ENCODE measurements around the gene PKD2.
"Not testable (repeated sequence)": the region's sequence is repeated elsewhere in the genome, so short reads cannot be mapped to it uniquely, and the experiment has no call there.

PKD2 gene

DNA sequence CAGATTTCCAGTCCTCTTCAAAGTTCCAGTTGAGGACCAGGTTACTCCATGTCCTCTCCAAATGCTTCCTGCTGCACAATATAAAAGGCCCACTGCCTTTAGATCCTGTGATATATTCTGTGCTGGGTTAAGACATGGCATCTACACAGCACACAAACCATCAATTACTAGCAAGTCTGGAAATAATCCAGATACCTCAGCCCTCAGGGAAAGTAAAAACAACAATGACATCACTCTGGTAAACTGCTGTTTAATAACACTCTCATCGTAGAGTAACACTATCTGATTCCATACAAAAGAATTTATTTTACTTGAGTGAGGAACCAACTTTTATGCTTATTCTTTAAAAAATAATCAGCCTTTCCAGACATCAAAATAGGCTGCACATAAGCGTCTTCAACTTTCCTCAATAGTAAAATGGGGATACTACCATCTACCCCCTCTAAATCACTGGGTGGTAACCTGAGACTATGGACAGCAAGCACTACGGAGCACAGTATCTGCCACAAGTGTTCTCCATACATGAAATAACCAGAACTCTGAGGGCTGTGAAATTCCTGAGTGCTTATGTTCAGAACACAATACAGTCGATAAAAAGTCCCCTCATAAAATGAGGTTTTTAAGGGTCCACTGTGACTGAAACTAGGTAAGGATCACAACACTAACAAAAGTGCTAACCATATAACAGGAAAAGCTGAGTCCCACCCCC is 97.6 kb downstream of the PKD2 start:
- DNase-seq (ENCODE audit: low read depth), result no peak
- TF ChIP-seq, protein P1, sequence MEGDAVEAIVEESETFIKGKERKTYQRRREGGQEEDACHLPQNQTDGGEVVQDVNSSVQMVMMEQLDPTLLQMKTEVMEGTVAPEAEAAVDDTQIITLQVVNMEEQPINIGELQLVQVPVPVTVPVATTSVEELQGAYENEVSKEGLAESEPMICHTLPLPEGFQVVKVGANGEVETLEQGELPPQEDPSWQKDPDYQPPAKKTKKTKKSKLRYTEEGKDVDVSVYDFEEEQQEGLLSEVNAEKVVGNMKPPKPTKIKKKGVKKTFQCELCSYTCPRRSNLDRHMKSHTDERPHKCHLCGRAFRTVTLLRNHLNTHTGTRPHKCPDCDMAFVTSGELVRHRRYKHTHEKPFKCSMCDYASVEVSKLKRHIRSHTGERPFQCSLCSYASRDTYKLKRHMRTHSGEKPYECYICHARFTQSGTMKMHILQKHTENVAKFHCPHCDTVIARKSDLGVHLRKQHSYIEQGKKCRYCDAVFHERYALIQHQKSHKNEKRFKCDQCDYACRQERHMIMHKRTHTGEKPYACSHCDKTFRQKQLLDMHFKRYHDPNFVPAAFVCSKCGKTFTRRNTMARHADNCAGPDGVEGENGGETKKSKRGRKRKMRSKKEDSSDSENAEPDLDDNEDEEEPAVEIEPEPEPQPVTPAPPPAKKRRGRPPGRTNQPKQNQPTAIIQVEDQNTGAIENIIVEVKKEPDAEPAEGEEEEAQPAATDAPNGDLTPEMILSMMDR (IDR thresholded peaks at IDR 0.05; ENCODE audit: insufficient read depth, low read depth, low read length, missing control alignments), result no peak
- no peak overlapping the region for H3K4me3 ChIP-seq (ENCODE audit: low read depth, low read length)

DNA sequence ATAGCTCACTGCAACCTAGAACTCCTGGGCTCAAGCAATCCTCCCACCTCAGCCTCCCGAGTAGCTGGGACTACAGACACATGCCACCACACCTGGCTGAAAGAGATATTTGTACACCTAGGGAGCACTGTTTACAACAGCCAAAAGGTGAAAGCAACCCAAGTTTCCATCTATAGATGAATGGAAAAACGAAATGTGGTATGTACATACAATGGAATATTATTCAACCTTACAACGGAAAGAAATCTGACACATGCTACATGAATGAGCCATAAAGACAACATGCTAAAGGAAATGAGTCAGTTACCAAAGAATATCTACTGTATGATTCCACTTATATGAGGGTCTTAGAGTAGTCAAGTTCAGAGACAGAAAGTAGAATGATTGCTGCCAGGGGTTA is 98.8 kb downstream of the PKD2 start:
- no peak for DNase-seq (ENCODE audit: low read depth)
- TF ChIP-seq, protein P1 (IDR thresholded peaks at IDR 0.05; ENCODE audit: insufficient read depth, low read depth, low read length, missing control alignments), result no peak
- H3K4me3 ChIP-seq (ENCODE audit: low read depth, low read length), result no peak overlapping the region

DNA sequence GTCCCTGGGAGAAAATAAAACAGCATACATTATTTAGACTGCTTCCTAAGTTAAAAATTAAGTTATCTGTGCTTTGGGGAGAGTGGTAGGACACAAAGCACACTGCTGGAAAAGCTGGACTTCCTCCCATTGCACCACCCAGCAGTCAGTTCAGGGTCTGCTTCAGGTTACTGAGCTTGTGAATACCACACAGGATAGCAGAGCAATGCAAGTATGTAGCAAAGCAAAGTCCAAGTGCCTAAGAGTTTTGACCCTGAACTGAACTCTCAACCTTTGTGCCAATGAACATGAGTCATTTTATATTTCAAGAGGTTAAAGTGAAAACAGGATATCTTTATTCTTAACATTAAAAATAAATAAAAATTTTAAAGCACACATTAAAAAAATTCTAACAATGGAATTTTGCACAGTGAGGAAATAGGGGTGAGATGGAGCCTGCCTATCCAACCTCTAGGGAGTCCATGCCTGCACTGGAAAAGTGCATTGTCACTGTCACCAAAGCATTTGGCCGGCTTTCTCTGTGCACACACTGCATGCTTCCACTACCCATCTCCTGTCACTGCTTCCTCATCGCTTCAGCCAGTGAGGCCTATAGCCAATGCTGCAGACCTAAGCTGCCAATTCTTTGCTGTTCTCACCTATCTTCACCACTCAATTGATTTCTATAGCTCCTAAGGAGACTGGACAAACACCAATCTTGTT is 100.1 kb downstream of the PKD2 start:
- TF ChIP-seq, protein P1 (IDR thresholded peaks at IDR 0.05; ENCODE audit: insufficient read depth, low read depth, low read length, missing control alignments), result no peak
- H3K4me3 ChIP-seq (ENCODE audit: low read depth, low read length), result no peak overlapping the region
- no peak for DNase-seq (ENCODE audit: low read depth)

DNA sequence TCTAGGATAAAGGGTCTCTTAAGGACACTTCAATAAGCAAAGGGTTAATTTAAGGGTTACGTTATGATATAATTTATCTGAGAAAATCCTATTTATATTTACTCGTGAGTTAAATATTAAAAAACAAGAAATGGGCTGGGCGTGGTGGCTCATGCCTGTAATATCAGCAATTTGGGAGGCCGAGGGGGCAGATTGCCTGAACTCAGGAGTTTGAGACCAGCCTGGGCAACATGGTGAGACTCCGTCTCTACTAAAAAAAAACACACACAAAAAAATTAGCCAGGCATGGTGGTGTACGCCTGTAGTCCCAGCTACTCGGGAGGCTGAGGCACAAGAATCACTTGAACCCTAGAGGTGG is 100.7 kb downstream of the PKD2 start:
- DNase-seq (ENCODE audit: low read depth); H3K4me3 ChIP-seq (ENCODE audit: low read depth, low read length): not testable (repeated sequence)

DNA sequence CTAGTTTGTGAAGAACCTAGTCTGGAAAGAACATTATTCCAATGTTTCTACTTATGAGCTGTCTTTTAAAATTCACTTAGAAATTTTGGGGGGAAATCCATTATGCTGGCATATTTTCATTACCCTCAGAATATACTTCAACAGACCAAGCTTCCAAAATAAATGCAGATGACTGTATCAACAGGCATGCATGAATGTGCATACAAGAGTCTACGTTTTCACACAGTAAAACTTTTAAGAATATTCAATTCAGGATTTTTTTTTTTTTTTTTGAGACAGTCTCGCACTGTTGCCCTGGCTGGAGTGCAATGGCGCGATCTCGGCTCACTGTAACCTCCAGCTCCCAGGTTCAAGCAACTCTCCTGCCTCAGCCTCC is 101.3 kb downstream of the PKD2 start:
- TF ChIP-seq, protein P1 (IDR thresholded peaks at IDR 0.05; ENCODE audit: insufficient read depth, low read depth, low read length, missing control alignments), result no peak
- DNase-seq (ENCODE audit: low read depth), result no peak
- H3K4me3 ChIP-seq (ENCODE audit: low read depth, low read length), result no peak overlapping the region

DNA sequence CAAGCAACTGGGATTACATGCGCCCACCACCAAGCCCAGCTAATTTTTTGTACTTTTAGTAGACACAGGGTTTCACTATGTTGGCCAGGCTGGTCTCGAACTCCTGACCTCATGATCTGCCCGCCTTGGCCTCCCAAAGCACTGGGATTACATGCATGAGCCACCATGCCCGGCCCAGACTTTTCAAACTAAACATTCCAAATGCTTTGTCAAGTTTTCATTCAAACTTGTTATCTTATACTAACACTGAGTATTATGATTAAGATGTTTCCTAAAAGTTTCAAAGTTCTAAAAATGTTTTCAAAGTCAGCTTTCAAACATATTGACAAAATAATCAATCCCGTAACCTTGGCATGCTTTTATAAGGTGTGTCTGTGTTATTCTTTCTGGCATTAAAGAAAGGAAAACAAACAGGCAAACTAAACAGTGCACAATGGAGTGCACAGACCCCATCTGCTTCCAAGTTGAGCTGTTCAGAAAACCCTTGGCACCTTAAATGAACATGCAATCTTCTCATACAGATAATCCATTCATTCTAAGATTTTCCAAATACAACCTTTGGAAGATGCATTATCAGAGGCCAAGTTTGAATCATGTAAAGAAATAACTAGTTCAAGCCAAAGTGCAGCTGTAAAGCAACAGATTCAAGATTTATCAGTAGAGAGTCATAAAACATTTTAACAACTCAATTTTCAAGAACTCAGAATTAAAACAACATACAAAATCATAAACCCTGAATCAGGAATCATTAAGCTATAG is 101.9 kb downstream of the PKD2 start:
- DNase-seq (ENCODE audit: low read depth), result no peak
- TF ChIP-seq, protein P1 (IDR thresholded peaks at IDR 0.05; ENCODE audit: insufficient read depth, low read depth, low read length, missing control alignments), result no peak

DNA sequence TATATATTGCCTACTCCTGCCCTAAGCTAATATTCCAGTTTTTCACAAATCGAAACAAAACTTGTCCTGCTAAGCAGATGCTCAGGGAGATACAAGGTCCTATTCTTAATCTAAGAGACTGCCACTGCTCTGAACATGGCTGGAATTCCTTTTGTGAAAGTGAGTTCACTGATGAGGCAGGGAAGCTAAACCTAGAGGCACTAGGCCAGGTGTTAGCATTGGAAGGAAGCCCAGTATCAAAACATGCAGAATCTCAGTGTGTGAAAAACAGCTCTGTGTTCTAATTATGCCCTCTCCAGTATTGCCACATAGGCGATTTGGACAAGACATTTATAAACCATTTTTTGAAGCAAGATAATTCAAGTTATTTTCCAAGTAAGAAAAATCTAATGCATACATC is 103.4 kb downstream of the PKD2 start:
- TF ChIP-seq, protein P1 (IDR thresholded peaks at IDR 0.05; ENCODE audit: insufficient read depth, low read depth, low read length, missing control alignments), result no peak
- no peak for DNase-seq (ENCODE audit: low read depth)
- no peak overlapping the region for H3K4me3 ChIP-seq (ENCODE audit: low read depth, low read length)

More for the DNA sequence above, 101.9 kb downstream of the PKD2 start:
- H3K4me3 ChIP-seq (ENCODE audit: low read depth, low read length), result no peak overlapping the region

Measured in GM12865 (cell line).